Measurements from ENCODE around the gene SEPTIN2. TPM values are rescaled to one million over a fixed set of nuclear protein-coding genes. Genes with fewer than 3 reads are reported as not detected.
A peak's percentile ranks its signal among the peaks of the same experiment; 100 is the strongest.
"Not testable (repeated sequence)": the region's sequence is repeated elsewhere in the genome, so short reads cannot be mapped to it uniquely, and the experiment has no call there.

The SEPTIN2 gene
- total RNA-seq, 1 donor from 2014 or later, result 366 TPM

DNA sequence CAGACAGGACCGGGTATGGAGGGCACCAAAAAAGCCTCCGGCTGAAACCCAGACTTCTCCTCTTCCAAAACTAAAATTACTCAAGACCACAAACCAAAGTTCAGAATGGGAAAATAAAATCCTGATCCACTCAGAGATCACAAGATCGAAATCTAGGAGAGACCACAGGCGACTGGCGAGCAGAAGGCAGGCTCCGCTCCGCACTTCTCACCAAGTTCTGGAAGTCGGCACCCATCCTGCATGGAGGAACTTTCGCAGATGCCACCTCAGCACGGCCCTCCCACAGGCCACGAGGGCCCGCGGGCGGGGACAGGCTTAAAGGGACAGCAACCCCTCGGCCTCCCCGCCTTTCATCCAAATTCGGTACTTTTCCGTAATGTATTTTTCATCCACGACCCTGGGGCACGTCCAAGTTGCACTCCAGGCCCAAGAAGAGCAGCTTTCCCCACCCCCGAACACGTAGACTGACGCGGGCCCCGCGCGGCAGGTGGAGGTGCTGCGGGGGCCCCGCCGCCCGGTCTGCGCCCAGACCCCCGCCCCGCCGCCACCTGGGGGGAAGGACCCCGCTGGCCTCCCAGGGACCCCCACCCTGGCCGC, 43.9 kb upstream of the SEPTIN2 start:
- TF ChIP-seq, protein P1, sequence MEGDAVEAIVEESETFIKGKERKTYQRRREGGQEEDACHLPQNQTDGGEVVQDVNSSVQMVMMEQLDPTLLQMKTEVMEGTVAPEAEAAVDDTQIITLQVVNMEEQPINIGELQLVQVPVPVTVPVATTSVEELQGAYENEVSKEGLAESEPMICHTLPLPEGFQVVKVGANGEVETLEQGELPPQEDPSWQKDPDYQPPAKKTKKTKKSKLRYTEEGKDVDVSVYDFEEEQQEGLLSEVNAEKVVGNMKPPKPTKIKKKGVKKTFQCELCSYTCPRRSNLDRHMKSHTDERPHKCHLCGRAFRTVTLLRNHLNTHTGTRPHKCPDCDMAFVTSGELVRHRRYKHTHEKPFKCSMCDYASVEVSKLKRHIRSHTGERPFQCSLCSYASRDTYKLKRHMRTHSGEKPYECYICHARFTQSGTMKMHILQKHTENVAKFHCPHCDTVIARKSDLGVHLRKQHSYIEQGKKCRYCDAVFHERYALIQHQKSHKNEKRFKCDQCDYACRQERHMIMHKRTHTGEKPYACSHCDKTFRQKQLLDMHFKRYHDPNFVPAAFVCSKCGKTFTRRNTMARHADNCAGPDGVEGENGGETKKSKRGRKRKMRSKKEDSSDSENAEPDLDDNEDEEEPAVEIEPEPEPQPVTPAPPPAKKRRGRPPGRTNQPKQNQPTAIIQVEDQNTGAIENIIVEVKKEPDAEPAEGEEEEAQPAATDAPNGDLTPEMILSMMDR (conservative IDR thresholded peaks at IDR 0.05; ENCODE audit: low read depth, low read length), result no peak

DNA sequence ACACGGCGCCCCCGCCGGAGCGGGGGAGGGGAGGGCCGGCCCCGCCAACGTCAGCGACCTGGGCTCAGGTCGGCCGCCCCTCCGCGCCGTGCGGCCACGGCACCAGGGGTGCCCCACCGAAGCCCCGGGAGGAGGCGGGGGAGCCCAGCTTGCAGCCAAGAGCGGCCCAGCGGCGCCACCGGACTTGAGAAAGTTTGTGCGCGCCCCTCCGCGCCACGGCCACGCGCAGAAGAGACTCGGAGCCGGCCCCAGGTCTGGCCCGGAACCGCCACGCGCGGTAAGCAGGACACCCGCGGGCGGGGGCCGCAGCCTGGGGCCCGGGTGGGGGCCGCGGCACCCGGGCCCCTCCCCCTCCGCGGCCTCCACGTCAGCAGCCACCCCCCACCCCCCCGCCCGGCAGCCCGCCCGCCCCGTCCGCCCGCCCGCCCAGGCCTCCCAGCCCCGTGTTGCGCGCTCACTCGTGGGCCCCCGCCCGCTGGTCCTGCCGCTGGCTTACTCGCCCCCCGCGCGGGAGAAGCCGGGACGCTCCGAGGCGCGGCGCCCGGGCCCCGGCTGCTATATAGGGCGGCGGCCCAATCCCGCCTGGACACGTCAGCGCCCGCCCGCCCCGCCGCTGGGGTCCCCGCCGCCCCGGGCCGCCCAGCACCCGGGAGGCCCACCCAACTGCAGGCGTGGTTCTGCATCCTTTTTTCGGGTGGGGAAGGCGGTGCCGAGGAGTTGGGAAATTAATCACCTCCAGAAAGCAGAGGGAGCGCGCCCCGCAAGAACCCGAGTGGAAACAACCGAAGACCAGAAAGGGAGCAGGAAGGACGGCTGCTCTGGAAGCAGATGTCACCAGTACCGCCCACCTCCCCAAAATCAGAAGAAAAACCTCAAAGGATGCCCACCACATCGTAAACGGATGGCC, 43.2 kb upstream of the SEPTIN2 start:
- no peak for DNase-seq (ENCODE audit: low read depth)
- peak overlapping the region; percentile 71 for H3K4me3 ChIP-seq (ENCODE audit: low read depth, low read length)
- TF ChIP-seq, protein P1 (conservative IDR thresholded peaks at IDR 0.05; ENCODE audit: low read depth, low read length), result no peak

More for the DNA sequence above, 43.9 kb upstream of the SEPTIN2 start:
- peak overlapping the region; percentile 71 for H3K4me3 ChIP-seq (ENCODE audit: low read depth, low read length)
- no peak for DNase-seq (ENCODE audit: low read depth)

DNA sequence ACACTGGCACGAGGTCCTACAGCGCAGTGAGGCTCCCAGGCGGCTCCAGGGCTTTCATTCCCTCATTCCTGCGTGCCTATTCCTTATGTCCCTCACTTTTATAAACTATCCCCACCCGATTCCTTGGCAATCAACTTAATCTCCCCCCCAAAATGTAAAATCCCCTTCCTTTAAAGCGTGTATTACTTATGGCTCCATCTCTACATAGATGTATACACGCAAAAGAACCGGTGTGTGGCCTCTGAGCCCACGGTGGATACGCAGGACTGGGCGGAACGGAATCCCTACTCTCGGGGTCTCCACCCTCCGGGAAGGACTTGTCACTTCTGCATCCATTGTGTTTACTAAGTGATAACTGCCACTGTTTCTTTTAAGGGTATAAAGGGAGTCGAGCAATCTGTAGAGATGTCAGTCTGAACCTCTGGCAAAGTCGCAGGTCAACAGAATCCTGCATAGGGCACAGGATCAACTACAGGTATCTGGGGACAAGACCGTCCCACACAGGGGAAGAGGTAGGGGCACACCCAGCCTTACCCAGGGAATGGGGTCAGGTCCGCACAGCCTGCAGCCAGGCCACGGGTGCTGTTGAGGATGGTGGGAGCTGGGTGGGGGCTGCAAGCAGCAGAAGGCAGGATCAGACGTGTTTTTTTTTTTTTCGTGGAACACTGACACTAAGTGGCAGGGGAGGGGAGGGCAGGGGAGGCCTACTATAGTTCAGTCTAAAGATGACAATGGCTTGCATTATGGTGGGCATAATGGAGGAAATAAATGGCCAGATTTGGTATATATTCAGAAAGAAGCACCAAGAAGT, 42.3 kb upstream of the SEPTIN2 start:
- H3K4me3 ChIP-seq (ENCODE audit: low read depth, low read length), result peak overlapping the region; percentile 71
- TF ChIP-seq, protein P1 (conservative IDR thresholded peaks at IDR 0.05; ENCODE audit: low read depth, low read length), result no peak
- DNase-seq (ENCODE audit: low read depth), result no peak

DNA sequence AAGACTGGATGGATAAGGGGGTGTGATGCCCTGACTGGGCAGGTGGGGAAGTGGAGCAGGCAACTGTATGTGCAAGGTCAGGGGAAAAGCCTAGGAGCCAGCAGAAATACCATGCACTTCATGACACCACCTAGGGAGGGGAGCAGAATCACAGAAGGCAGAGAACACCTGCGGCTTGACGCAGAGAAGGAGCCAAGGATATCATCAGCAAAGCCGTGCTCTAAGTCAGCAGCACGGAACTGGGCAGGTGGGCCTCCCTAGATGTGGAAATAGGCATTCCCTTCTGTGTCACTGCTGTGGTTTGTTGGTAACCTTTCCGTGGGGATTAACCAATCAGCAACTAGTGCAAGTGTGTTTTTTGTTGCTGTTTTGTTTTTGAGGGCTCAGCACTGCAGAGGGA, 41.6 kb upstream of the SEPTIN2 start:
- no peak for DNase-seq (ENCODE audit: low read depth)
- H3K4me3 ChIP-seq (ENCODE audit: low read depth, low read length), result no peak overlapping the region
- TF ChIP-seq, protein P1 (conservative IDR thresholded peaks at IDR 0.05; ENCODE audit: low read depth, low read length), result peak; percentile 18

DNA sequence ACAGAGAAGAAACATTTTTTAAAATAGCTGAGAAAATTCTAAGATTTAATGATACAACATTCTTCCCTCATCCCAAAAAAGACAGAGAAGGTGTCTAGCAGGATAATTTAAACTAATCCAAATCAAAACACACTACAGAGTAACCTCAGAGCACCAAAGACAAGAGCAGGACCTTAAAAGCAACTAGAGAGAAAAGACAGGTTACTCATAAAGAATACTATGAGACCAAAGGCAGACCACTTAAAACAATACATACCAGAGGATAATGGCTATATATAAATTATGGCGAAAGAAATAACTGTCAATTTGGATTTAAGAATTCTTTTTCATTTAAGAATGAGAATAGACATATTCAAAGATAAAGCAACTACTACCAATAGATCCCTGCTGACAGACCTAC, 40.2 kb upstream of the SEPTIN2 start:
- TF ChIP-seq, protein P1 (conservative IDR thresholded peaks at IDR 0.05; ENCODE audit: low read depth, low read length), result no peak
- DNase-seq (ENCODE audit: low read depth), result no peak
- H3K4me3 ChIP-seq (ENCODE audit: low read depth, low read length), result no peak overlapping the region

DNA sequence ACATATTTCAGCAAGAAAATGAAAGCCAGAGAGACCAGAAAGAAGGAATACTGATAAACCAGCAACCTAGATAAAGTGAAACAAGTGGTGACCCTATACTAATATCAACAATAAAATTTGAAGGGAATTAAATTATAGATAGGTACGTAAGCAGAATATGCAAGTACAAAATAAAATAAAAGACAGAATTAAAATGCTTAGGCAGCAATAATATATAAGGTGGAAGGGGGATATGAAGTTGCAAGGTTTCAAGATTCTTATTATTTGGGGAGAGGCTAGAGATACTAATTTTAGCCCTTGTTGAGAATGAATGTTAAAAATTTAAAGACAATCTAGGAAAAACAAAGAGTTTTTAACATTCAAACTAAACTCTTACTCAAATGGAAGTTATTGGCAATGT, 39.8 kb upstream of the SEPTIN2 start:
- H3K4me3 ChIP-seq (ENCODE audit: low read depth, low read length), result no peak overlapping the region
- no peak for DNase-seq (ENCODE audit: low read depth)
- TF ChIP-seq, protein P1 (conservative IDR thresholded peaks at IDR 0.05; ENCODE audit: low read depth, low read length), result no peak

DNA sequence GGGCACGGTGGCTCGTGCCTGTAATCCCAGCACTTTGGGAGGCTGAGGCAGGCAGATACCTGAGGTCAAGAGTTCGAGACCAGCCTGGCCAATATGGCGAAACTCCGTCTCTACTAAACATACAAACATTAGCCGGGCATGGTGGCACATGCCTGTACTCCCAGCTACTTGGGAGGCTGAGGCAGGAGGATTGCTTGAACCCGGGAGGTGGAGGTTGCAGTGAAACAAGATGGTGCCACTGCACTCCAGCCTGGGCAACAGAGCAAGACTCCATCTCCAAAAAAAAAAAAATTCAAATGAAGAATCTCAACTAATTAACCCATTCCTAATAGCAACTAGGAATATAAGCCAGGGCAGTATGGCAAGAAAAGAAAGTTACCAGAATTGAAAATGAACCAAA, 37.4 kb upstream of the SEPTIN2 start:
- not testable (repeated sequence) for DNase-seq (ENCODE audit: low read depth); H3K4me3 ChIP-seq (ENCODE audit: low read depth, low read length)

All from epithelial cell of proximal tubule (primary cell).